K562 treated with DMSO at 1 percent for 12 hours (cell line): Measurements from ENCODE around the gene PEX6. TPM values are rescaled to one million over a fixed set of nuclear protein-coding genes. Genes with fewer than 3 reads are reported as not detected.

Experiments
- total RNA-seq: library from RNA; unstranded; fragments of 300-600 nt; gene quantifications from 2 replicates; pipeline ENCODE4 v1.2.3, GENCODE V29; 2022; ENCODE audit not compliant: insufficient read depth

Gene PEX6
- total RNA-seq: 40.6 and 51.9 TPM in 2 replicates

GRCh38 chr6:42978839-42979522 is at the start of gene PEX6:
TSS of gene PEX6 (minus strand) at chr6:42979181. CDS start at chr6:42979150, 31 bp downstream.

DNA sequence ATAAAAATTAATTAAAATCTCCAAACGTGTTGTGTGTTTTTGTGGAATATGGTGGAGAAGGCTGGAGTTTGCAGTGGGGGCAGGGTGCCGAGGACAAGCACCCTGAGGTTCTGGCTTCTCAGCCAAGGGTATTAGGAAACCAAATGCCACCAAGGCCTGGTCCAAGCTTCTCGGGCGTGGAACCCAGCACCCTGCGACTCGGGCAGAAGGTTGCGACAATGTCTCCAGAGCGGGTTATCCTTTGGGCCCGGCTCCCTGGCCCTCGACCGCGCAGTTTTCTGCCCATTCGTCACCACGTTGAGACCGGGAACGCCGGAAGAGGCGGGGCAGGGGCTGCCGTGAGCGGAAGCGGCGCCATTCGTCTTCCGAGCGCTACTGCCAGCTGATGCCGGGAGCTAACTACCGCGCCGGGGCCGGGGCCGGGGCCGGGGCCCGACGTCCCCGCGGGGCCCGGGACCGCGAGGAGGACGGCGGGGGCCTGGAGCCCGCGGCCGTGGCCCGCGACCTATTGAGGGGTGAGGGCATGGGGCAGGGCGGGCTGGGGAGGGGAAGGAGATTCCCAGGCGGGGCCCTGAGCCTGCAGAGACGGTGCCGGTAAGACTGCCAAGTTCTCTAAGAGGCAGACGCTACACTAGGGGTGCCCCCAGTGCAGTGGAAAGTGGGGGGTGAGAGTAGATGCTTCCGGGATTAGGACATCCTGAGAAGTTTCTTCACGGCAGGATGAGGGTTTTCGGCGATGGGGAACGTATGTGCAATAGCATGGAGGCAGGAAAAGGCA is 42.5 kb upstream of the PEX6 start, which contains the start of gene RRP36:
Gene RRP36, plus strand, starts transcription at position 354 of the 778 bp plus-strand sequence. Its CDS starts 32 bp downstream, at position 386.

GRCh38 chr6:43013843-43014433 is 35.0 kb upstream of the PEX6 start, which contains the start of the genes KLHDC3 and MEA1:
TSS of gene KLHDC3 (plus strand) at chr6:43014249. CDS start at chr6:43017193, 2,944 bp downstream.
TSS of gene MEA1 (minus strand) at chr6:43013946. CDS start at chr6:43013813, 133 bp downstream.

GRCh38 chr6:42984001-42984923 is 5.3 kb upstream of the PEX6 start, which contains the start of gene PPP2R5D:
TSS of gene PPP2R5D (plus strand) at chr6:42984570. CDS start at chr6:42984678, 108 bp downstream.

DNA sequence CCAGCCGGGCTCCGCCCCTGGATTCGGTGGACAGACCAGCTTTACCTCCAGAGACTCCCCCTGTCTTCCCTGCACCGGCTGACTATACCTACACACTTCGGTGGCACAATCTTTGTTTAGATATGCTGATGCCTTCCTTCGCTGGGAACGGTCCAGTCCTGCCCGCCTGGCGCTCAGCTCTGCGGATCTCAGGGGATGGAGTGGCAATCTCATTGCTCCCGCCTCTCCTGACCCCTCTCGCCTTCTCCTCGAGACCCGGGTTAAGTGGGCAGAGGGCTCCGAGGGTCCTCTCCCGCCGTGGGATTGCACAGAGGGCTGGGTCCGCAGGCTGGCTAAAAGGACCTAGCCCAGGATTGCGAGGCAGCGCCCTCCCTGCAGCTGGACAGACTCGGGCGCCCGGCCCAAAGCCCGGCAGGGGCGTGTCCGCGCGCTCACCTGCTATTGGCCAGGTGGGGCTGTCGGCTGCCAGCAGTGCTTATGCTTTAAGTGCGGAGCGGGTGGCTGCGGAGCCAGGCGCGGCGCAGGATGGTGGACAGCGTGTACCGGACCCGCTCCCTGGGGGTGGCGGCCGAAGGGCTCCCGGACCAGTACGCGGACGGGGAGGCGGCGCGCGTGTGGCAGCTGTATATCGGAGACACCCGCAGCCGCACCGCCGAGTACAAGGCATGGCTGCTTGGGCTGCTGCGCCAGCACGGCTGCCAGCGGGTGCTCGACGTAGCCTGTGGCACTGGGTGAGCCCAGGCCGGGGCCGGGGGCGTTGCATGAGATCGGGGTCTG is 18.6 kb downstream of the PEX6 start, which contains the start of gene GNMT:
Gene GNMT, plus strand, starts transcription at position 512 of the 777 bp plus-strand sequence. Its CDS starts 14 bp downstream, at position 526.

DNA sequence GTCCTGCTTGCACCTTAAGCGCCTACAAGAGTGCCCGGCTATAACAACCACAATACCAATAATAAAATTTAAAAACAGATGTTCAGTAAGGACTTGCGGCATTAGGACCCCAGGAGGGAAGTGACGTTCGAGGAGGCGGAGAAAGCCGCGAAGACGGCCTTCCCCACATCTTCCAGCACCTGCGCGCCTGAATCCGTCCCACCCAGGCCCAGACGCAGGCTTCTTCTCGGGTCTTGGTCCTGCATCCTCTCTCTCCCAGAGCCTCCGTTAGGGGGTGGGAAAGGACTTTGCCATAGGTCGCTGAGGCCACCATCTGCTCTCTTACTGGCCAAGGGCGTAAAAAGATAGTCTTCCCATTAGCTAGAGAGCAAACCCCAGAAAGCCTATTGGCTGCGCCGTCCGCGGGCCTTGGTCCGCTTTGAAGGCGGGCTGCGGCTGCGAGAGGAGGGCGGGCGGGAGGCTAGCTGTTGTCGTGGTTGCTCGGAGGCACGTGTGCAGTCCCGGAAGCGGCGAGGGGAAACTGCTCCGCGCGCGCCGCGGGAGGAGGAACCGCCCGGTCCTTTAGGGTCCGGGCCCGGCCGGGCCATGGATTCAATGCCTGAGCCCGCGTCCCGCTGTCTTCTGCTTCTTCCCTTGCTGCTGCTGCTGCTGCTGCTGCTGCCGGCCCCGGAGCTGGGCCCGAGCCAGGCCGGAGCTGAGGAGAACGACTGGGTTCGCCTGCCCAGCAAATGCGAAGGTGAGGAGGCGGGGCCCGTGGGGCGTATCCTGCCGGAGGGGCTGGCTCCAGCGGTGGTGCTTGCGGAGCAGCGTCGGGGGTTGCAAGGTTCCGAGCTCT is 49.8 kb downstream of the PEX6 start, which contains the start of gene CNPY3:
Gene CNPY3, plus strand, starts transcription at position 495 of the 835 bp plus-strand sequence. Its CDS starts 91 bp downstream, at position 586.

DNA sequence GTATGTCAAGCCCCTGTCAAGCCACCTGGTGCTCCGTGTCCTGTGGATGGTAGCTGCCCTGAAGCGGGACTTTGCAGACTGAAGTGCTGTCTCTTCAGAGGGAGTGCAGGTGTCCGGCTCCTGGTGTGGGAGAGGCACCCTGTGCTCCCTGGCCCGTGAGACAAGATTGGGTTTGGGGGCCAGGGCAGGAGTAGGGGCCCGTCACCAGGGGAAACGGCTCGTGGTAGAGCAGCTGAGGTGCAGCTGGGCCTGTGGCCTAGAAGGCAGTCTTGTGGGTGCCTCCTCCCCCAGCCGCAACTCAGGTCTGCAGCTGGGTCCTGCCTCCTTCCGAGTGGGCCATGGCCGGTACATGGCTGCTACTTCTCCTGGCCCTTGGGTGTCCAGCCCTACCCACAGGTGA is 63.2 kb downstream of the PEX6 start, which contains the start of gene PTCRA:
Gene PTCRA, plus strand, starts transcription at position 322 of the 400 bp plus-strand sequence. Its CDS starts 17 bp downstream, at position 339.

Other genes with a start within 250 kb of the PEX6 start
- 42.9 and 62.7 TPM in 2 replicates for gene TBCC, start 233.1 kb downstream of the PEX6 start, total RNA-seq
- 2.1 and 8.3 TPM in 2 replicates for gene BICRAL, start 197.1 kb downstream of the PEX6 start, total RNA-seq
- 63.5 and 115 TPM in 2 replicates for gene RPL7L1, start 99.6 kb downstream of the PEX6 start, total RNA-seq
- not detected in 2 replicates for gene PTCRA, start 63.1 kb downstream of the PEX6 start, total RNA-seq
- gene CNPY3, start 49.7 kb downstream of the PEX6 start, total RNA-seq: 26.2 and 29.2 TPM in 2 replicates
- not detected in 2 replicates for gene GNMT, start 18.4 kb downstream of the PEX6 start, total RNA-seq
- gene PPP2R5D, start 5.4 kb upstream of the PEX6 start, total RNA-seq: 28.8 and 63.1 TPM in 2 replicates
- 103 and 123 TPM in 2 replicates for gene MEA1, start 34.8 kb upstream of the PEX6 start, total RNA-seq
- gene KLHDC3, start 35.1 kb upstream of the PEX6 start, total RNA-seq: 176 and 182 TPM in 2 replicates
- gene RRP36, start 42.4 kb upstream of the PEX6 start, total RNA-seq: 89.7 and 118 TPM in 2 replicates
- 19.4 and 31.7 TPM in 2 replicates for gene CUL7, start 74.7 kb upstream of the PEX6 start, total RNA-seq
- 113 and 127 TPM in 2 replicates for gene MRPL2, start 80.3 kb upstream of the PEX6 start, total RNA-seq
- 22.5 and 34.5 TPM in 2 replicates for gene KLC4, start 80.5 kb upstream of the PEX6 start, total RNA-seq
- gene PTK7, start 97.1 kb upstream of the PEX6 start, total RNA-seq: 9.1 and 16.9 TPM in 2 replicates
- gene SRF, start 192.1 kb upstream of the PEX6 start, total RNA-seq: 23.4 and 33.8 TPM in 2 replicates
- 17.5 and 22.0 TPM in 2 replicates for gene CUL9, start 203.0 kb upstream of the PEX6 start, total RNA-seq